ENCODE measurements around the gene FBXL7.

The FBXL7 gene

DNA sequence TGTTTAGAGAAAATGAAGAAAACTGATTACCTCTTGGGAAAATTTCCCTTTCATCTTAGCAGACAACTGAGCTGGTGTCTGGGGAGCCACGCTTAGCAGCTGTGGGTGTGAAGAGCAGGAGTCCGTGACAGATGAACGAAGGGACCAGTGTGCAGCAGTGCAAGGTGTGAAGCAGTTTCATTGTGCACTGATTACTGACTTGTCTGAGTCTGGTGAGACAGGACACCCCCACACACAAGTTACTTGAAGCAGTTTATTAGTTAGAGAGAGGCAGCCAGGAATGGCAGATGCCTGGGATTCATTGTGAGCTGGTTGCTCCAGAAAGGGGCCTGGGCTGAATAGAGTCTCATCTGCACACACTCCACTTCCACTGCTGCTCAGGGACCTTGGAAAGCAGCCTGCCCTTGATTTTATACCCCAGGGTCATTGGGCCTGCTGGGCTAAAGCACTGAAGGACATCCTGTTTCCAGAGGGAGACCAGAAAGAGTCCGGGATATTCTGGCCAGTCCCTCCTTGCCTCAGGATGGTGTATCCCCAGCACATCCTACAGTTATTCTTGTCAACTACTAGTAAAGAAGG, 47.4 kb downstream of the FBXL7 start:
- no peaks in the 10 kb centered on the region for H3K4me1 ChIP-seq (ENCODE audit: control insufficient read depth, low read length)
- H3K36me3 ChIP-seq (ENCODE audit: control insufficient read depth, low read length), result no peaks in the 10 kb centered on the region
- no peak overlapping the region for H3K4me3 ChIP-seq (ENCODE audit: low read length)
- H4K20me1 ChIP-seq (ENCODE audit: control insufficient read depth, insufficient read depth, low read depth, low read length), result no peaks in the 10 kb centered on the region
- H3F3A ChIP-seq (ENCODE audit: control insufficient read depth, insufficient read depth), result no peaks in the 10 kb centered on the region
- H3K79me2 ChIP-seq (ENCODE audit: control insufficient read depth, low read length), result no peaks in the 10 kb centered on the region
- no peak overlapping the region for H3K27ac ChIP-seq (ENCODE audit: low read depth, low read length)
- H3K4me2 ChIP-seq (ENCODE audit: low read length), result no peak overlapping the region
- TF ChIP-seq EZH2phosphoT487 (IDR thresholded peaks at IDR 0.05; ENCODE audit: borderline replicate concordance, low read length), result no peak
- TF ChIP-seq, protein P1, sequence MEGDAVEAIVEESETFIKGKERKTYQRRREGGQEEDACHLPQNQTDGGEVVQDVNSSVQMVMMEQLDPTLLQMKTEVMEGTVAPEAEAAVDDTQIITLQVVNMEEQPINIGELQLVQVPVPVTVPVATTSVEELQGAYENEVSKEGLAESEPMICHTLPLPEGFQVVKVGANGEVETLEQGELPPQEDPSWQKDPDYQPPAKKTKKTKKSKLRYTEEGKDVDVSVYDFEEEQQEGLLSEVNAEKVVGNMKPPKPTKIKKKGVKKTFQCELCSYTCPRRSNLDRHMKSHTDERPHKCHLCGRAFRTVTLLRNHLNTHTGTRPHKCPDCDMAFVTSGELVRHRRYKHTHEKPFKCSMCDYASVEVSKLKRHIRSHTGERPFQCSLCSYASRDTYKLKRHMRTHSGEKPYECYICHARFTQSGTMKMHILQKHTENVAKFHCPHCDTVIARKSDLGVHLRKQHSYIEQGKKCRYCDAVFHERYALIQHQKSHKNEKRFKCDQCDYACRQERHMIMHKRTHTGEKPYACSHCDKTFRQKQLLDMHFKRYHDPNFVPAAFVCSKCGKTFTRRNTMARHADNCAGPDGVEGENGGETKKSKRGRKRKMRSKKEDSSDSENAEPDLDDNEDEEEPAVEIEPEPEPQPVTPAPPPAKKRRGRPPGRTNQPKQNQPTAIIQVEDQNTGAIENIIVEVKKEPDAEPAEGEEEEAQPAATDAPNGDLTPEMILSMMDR (IDR thresholded peaks at IDR 0.05; ENCODE audit: low read depth, low read length, poor library complexity, severe bottlenecking), result no peak
- H3K27me3 ChIP-seq (ENCODE audit: control insufficient read depth, low read length), result no peaks in the 10 kb centered on the region
- no peaks in the 10 kb centered on the region; the same call in 1 of the 2 replicates for H3K9me3 ChIP-seq (ENCODE audit: control insufficient read depth, insufficient read depth, low read length)
- H3K9me2 ChIP-seq (replicated peaks; ENCODE audit: control insufficient read depth, low read length), result no peaks in the 10 kb centered on the region

DNA sequence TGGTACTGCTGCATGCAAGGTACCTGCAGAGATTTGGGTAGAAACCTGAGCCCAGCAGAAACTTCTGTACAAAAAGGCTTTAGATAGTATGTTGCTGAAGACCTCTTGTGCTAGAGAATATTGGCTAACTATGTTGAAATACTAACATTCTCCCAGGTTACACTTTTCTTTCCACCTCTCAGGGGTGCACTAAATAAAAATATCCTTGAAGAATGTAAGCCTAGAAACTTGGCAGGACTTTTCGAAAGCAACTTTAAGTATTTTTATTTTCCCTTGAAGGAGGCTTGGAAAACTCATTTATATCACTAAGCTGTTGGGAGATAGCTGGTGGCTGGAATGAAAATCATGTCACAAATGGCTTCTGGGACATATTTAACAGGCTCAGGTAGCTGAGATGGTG, 50.0 kb downstream of the FBXL7 start:
- H3F3A ChIP-seq (ENCODE audit: control insufficient read depth, insufficient read depth), result no peaks in the 10 kb centered on the region
- no peak overlapping the region for H3K4me2 ChIP-seq (ENCODE audit: low read length)
- no peaks in the 10 kb centered on the region for H3K9me2 ChIP-seq (replicated peaks; ENCODE audit: control insufficient read depth, low read length)
- H4K20me1 ChIP-seq (ENCODE audit: control insufficient read depth, insufficient read depth, low read depth, low read length), result no peaks in the 10 kb centered on the region
- H3K4me3 ChIP-seq (ENCODE audit: low read length), result no peak overlapping the region
- no peaks in the 10 kb centered on the region for H3K9me3 ChIP-seq (ENCODE audit: control insufficient read depth, insufficient read depth, low read length)
- no peaks in the 10 kb centered on the region for H3K36me3 ChIP-seq (ENCODE audit: control insufficient read depth, low read length)
- no peaks in the 10 kb centered on the region for H3K27me3 ChIP-seq (ENCODE audit: control insufficient read depth, low read length)
- no peaks in the 10 kb centered on the region for H3K79me2 ChIP-seq (ENCODE audit: control insufficient read depth, low read length)
- TF ChIP-seq, protein P1 (IDR thresholded peaks at IDR 0.05; ENCODE audit: low read depth, low read length, poor library complexity, severe bottlenecking), result no peak
- TF ChIP-seq EZH2phosphoT487 (IDR thresholded peaks at IDR 0.05; ENCODE audit: borderline replicate concordance, low read length), result no peak
- no peak overlapping the region for H3K27ac ChIP-seq (ENCODE audit: low read depth, low read length)
- H3K4me1 ChIP-seq (ENCODE audit: control insufficient read depth, low read length), result no peaks in the 10 kb centered on the region

DNA sequence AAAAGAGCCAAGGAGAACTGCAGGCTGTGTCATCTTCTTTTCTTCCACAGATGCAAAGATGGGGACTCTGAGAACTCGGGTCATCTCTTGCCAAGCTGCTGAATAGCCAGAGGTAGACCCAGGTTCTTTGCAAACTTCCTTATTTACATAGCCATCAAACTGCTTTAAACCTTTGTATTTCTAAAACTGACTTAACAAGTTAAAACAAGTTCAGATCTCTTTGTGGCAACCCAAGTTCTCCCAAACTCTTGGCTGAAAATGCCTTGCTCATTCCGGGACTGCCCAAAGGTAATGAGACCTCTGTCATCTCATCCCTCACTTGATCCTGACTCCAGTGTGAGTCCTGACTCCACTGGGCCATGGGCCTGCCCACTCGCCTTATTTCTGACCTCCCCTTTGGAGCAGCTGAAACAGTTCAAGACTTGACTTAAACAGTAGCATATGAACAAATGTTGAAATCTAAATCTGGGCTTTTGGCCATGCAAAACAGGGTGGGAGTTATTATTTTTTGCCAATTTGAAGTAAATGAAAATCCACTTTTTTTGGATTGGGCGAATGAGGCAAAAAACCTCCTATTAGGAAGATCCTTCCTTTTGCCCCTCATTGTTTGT, 50.6 kb downstream of the FBXL7 start:
- Histone ChIP-seq H3K79me2 (ENCODE audit: control insufficient read depth, low read length) (no peaks in the 10 kb centered on the region), H3F3A (ENCODE audit: control insufficient read depth, insufficient read depth) (no peaks in the 10 kb centered on the region), H3K9me2 (replicated peaks; ENCODE audit: control insufficient read depth, low read length) (no peaks in the 10 kb centered on the region), H3K4me2 (ENCODE audit: low read length) (no peak overlapping the region), H3K4me1 (ENCODE audit: control insufficient read depth, low read length) (no peaks in the 10 kb centered on the region), H3K9me3 (ENCODE audit: control insufficient read depth, insufficient read depth, low read length) (no peaks in the 10 kb centered on the region), H3K27me3 (ENCODE audit: control insufficient read depth, low read length) (no peaks in the 10 kb centered on the region), H3K36me3 (ENCODE audit: control insufficient read depth, low read length) (no peaks in the 10 kb centered on the region), H3K27ac (ENCODE audit: low read depth, low read length) (no peak overlapping the region), H4K20me1 (ENCODE audit: control insufficient read depth, insufficient read depth, low read depth, low read length) (no peaks in the 10 kb centered on the region), H3K4me3 (ENCODE audit: low read length) (no peak overlapping the region)
- no peak for TF ChIP-seq EZH2phosphoT487 (IDR thresholded peaks at IDR 0.05; ENCODE audit: borderline replicate concordance, low read length)
- TF ChIP-seq, protein P1 (IDR thresholded peaks at IDR 0.05; ENCODE audit: low read depth, low read length, poor library complexity, severe bottlenecking), result no peak
